NCI-H510A (cell line): ENCODE measurements around the gene PXK.

Experiments
- DNase-seq: peaks from one replicate; lab custom pipeline; 2025; lab: John Stamatoyannopoulos, UW

The PXK gene

GRCh38 chr3:58383904-58384303, 51.2 kb downstream of the PXK start:
- no peak for DNase-seq

GRCh38 chr3:58384381-58385090, 51.8 kb downstream of the PXK start:
- no peak for DNase-seq

- DNase-seq, result no peak
These were observed 54.1 kb downstream of the PXK start for GRCh38 chr3:58386626-58387365.

GRCh38 chr3:58387650-58388546, 55.2 kb downstream of the PXK start:
- DNase-seq, result no peak

GRCh38 chr3:58388550-58389091, 55.9 kb downstream of the PXK start:
- no peak for DNase-seq

- no peak for DNase-seq
These were observed 58.6 kb downstream of the PXK start for GRCh38 chr3:58391156-58391865.

- DNase-seq, result no peak
These were observed 59.5 kb downstream of the PXK start for GRCh38 chr3:58392181-58392580.

GRCh38 chr3:58394339-58394738, 61.6 kb downstream of the PXK start:
- no peak for DNase-seq

- DNase-seq, result no peak
These were observed 66.1 kb downstream of the PXK start for GRCh38 chr3:58398669-58399333.

GRCh38 chr3:58403513-58404109, 70.9 kb downstream of the PXK start:
- DNase-seq, result no peak

GRCh38 chr3:58404396-58404795, 71.7 kb downstream of the PXK start:
- DNase-seq, result no peak

GRCh38 chr3:58408906-58409305, 76.2 kb downstream of the PXK start:
- no peak for DNase-seq

- no peak for DNase-seq
These were observed 77.0 kb downstream of the PXK start for GRCh38 chr3:58409663-58410062.

- DNase-seq, result no peak
These were observed 78.3 kb downstream of the PXK start for GRCh38 chr3:58411036-58411435.

- DNase-seq, result no peak
These were observed 79.4 kb downstream of the PXK start for GRCh38 chr3:58411851-58412830.

- DNase-seq, result no peak
These were observed 82.0 kb downstream of the PXK start for GRCh38 chr3:58414538-58415197.

GRCh38 chr3:58416191-58416590, 83.5 kb downstream of the PXK start:
- no peak for DNase-seq

GRCh38 chr3:58417075-58417474, 84.4 kb downstream of the PXK start:
- DNase-seq, result no peak

GRCh38 chr3:58418227-58418626, 85.5 kb downstream of the PXK start:
- no peak for DNase-seq
